ENCODE data around the gene CEBPG. TPM values are rescaled to one million over a fixed set of nuclear protein-coding genes. Genes with fewer than 3 reads are reported as not detected.

Gene CEBPG
- total and polyA plus RNA-seq, 9 of the 15 experiments (the other 6 are each of a cell fraction or from before 2014, with no cell fraction given), result 9.5 to 34.9 (median 30.9) TPM

DNA sequence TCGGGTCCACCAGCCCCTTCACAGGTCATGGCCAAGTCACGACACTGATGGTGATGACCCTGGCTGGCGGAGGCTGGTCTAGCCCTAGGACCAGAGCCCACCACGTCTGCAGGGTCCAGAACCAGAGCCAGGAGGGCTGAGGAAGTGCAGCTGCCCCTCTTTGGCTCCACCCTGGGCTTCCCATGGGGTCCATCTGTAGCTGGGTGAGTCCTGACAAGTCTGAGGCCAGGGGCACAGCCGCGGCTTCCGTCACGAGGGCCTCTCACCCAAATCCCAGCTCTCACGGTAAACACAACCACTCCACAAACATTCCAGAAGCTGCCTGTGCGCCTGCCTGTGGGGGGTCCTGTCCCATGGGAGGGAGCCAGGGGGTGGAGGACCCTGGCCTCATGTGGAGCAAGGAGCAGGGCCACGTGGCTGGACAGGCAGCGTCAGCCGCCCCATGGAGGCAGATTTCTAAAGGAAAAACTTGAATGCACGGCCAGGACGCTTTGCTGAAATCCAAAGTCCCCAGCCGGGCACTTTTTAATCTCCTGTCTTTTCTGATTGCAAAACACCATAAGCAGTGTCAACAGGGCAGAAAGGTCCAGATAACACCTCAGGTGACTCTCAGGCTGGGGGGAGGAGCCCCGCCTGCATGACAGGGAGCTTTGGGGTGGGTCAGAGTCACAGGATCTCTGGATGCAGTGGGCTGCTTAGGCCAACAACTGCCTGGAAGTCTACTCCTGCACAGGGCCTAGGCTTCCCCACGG, 29.9 kb downstream of the CEBPG start:
- no peak overlapping the region for H3K27ac ChIP-seq (ENCODE audit: extremely low read depth, low read depth, low read length)
- H3K4me1 ChIP-seq (replicated peaks in 1 of 2; ENCODE audit: control insufficient read depth in 2 of 2, insufficient read depth in 2 of 2, low read length in 2 of 2), result peaks cover 0 to 38% of the 10 kb centered on the region in 2 experiments; a peak in 2 of 5 replicates
- intact Hi-C loops (cut with micrococcal nuclease), result no loop called here
- no peak overlapping the region; a peak in 1 of 4 replicates for H3K9ac ChIP-seq (ENCODE audit: insufficient read depth in 1 of 2, low read depth in 2 of 2, low read length in 2 of 2)
- no peak overlapping the region for H3K4me3 ChIP-seq
- POLR2A ChIA-PET, result interaction anchor here (1.1 to 1.3 kb wide), 2 partner anchors 12 to 17 kb away, joined by 3 read pairs; no protein-coding TSS in a partner anchor
- no peak for ATAC-seq
- no peak for FAIRE-seq
- BruUV-seq (replicated peaks), result no TSS peak
- peaks cover 0 to 28% of the 10 kb centered on the region in 2 experiments; a peak in 2 of 5 replicates for H3K27me3 ChIP-seq (ENCODE audit: control insufficient read depth in 2 of 2, insufficient read depth in 2 of 2, low read length in 2 of 2)
- 24% methylated on average over 18 of the region's 18 CpGs for WGBS (ENCODE audit: insufficient coverage, low coverage, missing lambda C conversion rate)
- no peaks in the 10 kb centered on the region for H3K9me3 ChIP-seq (replicated peaks; ENCODE audit: control insufficient read depth, insufficient read depth, low read depth, low read length)
- CTCF ChIA-PET (ENCODE audit: low intra/inter-chr PET ratio), result no interaction called here
- peak in 3 of 4 experiments; percentile 14 to 38 (median 29) for DNase-seq (ENCODE audit: extremely low read depth in 1 of 4, low spot score in 3 of 4)
- in situ Hi-C loops (cut with MboI), result loop anchor here (10.0 kb wide), 1 partner anchor 259 kb away; no protein-coding TSS in a partner anchor
- H3K79me2 ChIP-seq (ENCODE audit: control insufficient read depth, insufficient read depth, low read length), result no peaks in the 10 kb centered on the region
- peaks cover 12% of the 10 kb centered on the region for H4K20me1 ChIP-seq (replicated peaks; ENCODE audit: control insufficient read depth, insufficient read depth, low read length)
- no peak overlapping the region for H2AFZ ChIP-seq (ENCODE audit: low read depth, low read length)
- no peaks in the 10 kb centered on the region for H3K36me3 ChIP-seq (ENCODE audit: control insufficient read depth, insufficient read depth, low read length)
- no peak overlapping the region for H3K4me2 ChIP-seq (ENCODE audit: insufficient read depth, low read length)
- H3K9me1 ChIP-seq (ENCODE audit: control insufficient read depth, insufficient read depth, low read length), result no peaks in the 10 kb centered on the region
- TF ChIP-seq, protein P1, sequence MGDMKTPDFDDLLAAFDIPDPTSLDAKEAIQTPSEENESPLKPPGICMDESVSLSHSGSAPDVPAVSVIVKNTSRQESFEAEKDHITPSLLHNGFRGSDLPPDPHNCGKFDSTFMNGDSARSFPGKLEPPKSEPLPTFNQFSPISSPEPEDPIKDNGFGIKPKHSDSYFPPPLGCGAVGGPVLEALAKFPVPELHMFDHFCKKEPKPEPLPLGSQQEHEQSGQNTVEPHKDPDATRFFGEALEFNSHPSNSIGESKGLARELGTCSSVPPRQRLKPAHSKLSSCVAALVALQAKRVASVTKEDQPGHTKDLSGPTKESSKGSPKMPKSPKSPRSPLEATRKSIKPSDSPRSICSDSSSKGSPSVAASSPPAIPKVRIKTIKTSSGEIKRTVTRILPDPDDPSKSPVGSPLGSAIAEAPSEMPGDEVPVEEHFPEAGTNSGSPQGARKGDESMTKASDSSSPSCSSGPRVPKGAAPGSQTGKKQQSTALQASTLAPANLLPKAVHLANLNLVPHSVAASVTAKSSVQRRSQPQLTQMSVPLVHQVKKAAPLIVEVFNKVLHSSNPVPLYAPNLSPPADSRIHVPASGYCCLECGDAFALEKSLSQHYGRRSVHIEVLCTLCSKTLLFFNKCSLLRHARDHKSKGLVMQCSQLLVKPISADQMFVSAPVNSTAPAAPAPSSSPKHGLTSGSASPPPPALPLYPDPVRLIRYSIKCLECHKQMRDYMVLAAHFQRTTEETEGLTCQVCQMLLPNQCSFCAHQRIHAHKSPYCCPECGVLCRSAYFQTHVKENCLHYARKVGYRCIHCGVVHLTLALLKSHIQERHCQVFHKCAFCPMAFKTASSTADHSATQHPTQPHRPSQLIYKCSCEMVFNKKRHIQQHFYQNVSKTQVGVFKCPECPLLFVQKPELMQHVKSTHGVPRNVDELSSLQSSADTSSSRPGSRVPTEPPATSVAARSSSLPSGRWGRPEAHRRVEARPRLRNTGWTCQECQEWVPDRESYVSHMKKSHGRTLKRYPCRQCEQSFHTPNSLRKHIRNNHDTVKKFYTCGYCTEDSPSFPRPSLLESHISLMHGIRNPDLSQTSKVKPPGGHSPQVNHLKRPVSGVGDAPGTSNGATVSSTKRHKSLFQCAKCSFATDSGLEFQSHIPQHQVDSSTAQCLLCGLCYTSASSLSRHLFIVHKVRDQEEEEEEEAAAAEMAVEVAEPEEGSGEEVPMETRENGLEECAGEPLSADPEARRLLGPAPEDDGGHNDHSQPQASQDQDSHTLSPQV (IDR thresholded peaks at IDR 0.05), result no peak
- TF ChIP-seq, protein P2, sequence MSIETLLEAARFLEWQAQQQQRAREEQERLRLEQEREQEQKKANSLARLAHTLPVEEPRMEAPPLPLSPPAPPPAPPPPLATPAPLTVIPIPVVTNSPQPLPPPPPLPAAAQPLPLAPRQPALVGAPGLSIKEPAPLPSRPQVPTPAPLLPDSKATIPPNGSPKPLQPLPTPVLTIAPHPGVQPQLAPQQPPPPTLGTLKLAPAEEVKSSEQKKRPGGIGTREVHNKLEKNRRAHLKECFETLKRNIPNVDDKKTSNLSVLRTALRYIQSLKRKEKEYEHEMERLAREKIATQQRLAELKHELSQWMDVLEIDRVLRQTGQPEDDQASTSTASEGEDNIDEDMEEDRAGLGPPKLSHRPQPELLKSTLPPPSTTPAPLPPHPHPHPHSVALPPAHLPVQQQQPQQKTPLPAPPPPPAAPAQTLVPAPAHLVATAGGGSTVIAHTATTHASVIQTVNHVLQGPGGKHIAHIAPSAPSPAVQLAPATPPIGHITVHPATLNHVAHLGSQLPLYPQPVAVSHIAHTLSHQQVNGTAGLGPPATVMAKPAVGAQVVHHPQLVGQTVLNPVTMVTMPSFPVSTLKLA (conservative IDR thresholded peaks at IDR 0.05), result no peak
- TF ChIP-seq, protein P3, sequence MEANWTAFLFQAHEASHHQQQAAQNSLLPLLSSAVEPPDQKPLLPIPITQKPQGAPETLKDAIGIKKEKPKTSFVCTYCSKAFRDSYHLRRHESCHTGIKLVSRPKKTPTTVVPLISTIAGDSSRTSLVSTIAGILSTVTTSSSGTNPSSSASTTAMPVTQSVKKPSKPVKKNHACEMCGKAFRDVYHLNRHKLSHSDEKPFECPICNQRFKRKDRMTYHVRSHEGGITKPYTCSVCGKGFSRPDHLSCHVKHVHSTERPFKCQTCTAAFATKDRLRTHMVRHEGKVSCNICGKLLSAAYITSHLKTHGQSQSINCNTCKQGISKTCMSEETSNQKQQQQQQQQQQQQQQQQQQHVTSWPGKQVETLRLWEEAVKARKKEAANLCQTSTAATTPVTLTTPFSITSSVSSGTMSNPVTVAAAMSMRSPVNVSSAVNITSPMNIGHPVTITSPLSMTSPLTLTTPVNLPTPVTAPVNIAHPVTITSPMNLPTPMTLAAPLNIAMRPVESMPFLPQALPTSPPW (CRISPR knock-in tag; IDR thresholded peaks at IDR 0.05), result peak; percentile 32; the same call in 1 of the 2 replicates
- TF ChIP-seq BHLHE40 (IDR thresholded peaks at IDR 0.05; ENCODE audit: low read length), result peak; percentile 24; the same call in 1 of the 2 replicates
- 0 out of 2 replicates have a peak, but pooled peaks have one; percentile 33 for TF ChIP-seq FOXJ2 (tag; IDR thresholded peaks at IDR 0.05)
- no peak for TF ChIP-seq CEBPG (CRISPR knock-in tag; IDR thresholded peaks at IDR 0.05)
- peak; percentile 92 to 95 for TF ChIP-seq CEBPG (tag; conservative IDR thresholded peaks at IDR 0.05 in 1 of 2, IDR thresholded peaks at IDR 0.05 in 1 of 2)
- TF ChIP-seq, protein P4, sequence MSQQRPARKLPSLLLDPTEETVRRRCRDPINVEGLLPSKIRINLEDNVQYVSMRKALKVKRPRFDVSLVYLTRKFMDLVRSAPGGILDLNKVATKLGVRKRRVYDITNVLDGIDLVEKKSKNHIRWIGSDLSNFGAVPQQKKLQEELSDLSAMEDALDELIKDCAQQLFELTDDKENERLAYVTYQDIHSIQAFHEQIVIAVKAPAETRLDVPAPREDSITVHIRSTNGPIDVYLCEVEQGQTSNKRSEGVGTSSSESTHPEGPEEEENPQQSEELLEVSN (IDR thresholded peaks at IDR 0.05; ENCODE audit: borderline replicate concordance in 1 of 2, extremely low read depth in 1 of 2, insufficient read depth in 1 of 2, insufficient read length in 1 of 2, low read depth in 1 of 2, low read length in 1 of 2, poor library complexity in 1 of 2, severe bottlenecking in 1 of 2), result peak in 1 of 2 experiments; percentile 19
- peak; percentile 88 for TF ChIP-seq CEBPB (tag; IDR thresholded peaks at IDR 0.05)
- no peak for TF ChIP-seq KLF10 (CRISPR knock-in tag; IDR thresholded peaks at IDR 0.05)
- TF ChIP-seq ZFX (CRISPR knock-in tag; IDR thresholded peaks at IDR 0.05), result no peak
- TF ChIP-seq ZEB2 (IDR thresholded peaks at IDR 0.05), result peak; percentile 22; the same call in 1 of the 2 replicates

Measured in K562 (cell line).